Spinal cord (tissue), 10 donors: ENCODE measurements around the gene LDLRAD4. TPM values are rescaled to one million over a fixed set of nuclear protein-coding genes. Genes with fewer than 3 reads are reported as not detected.

Experiments used
- DNase-seq, 6 donors: peaks; one replicate each; pipeline versions ENCODE4 v3.0.0 to v3.0.0-alpha.2; 2013 to 2015; ENCODE audit warnings: low spot score in 6 of 6, low read depth in 4 of 6
- H3K27ac ChIP-seq: one replicate; pipeline ENCODE4 v1.5.1; 2013; ENCODE audit warnings: low read depth, low read length, control low read depth
- H3K27me3 ChIP-seq: one replicate; pipeline ENCODE4 v1.6.1; 2013; ENCODE audit warnings: low read length; ENCODE audit not compliant: control insufficient read depth, insufficient read depth
- H3K36me3 ChIP-seq: one replicate; pipeline ENCODE4 v1.6.1; 2013; ENCODE audit warnings: low read length; ENCODE audit not compliant: control insufficient read depth, insufficient read depth
- H3K4me1 ChIP-seq: one replicate; pipeline ENCODE4 v1.6.1; 2013; ENCODE audit warnings: low read length; ENCODE audit not compliant: control insufficient read depth, insufficient read depth
- H3K4me3 ChIP-seq: one replicate; pipeline ENCODE4 v1.5.1; 2013; ENCODE audit warnings: low read depth, low read length, control low read depth
- H3K9me3 ChIP-seq: one replicate; pipeline ENCODE4 v1.6.1; 2013; ENCODE audit warnings: low read length; ENCODE audit not compliant: control insufficient read depth, insufficient read depth
- WGBS: methylation state at CpG from one replicate; pipeline ENCODE4 v1.1.5; 2013; ENCODE audit warnings: missing lambda C conversion rate; ENCODE audit not compliant: insufficient coverage; 5-methylcytosine and 5-hydroxymethylcytosine counted together
- polyA plus RNA-seq, 2 donors: library from polyadenylated mRNA; unstranded; fragments of 120-200 nt; gene quantifications; one replicate each; pipeline ENCODE4 v1.2.1, GENCODE V29; 2013; ENCODE audit not compliant: insufficient read length in 2 of 2
- total RNA-seq, 2 donors: library from RNA; depleted of rRNA in 1 of 2; stranded (reverse); fragments of 120-200 nt in 1 of 2; fragments of >200 nt in 1 of 2; gene quantifications; one replicate each; pipeline versions ENCODE4 v1.2.3 to v1.2.4, GENCODE V29; 2013 to 2014
- donor health status: healthy.

Gene LDLRAD4
- total and polyA plus RNA-seq, 4 donors: 26.7 to 67.7 (median 38.5) TPM

- DNase-seq: no peak
- Histone ChIP-seq H3K36me3 (no peaks in the 10 kb centered on the region), H3K4me1 (no peaks in the 10 kb centered on the region), H3K9me3 (no peaks in the 10 kb centered on the region), H3K27ac (no peak overlapping the region), H3K27me3 (no peaks in the 10 kb centered on the region), H3K4me3 (no peak overlapping the region)
- WGBS: no CpG with 5 or more reads among the region's 1 CpG
Observed at GRCh38 chr18:13354402-13354801, 135.8 kb downstream of the LDLRAD4 start.

DNA sequence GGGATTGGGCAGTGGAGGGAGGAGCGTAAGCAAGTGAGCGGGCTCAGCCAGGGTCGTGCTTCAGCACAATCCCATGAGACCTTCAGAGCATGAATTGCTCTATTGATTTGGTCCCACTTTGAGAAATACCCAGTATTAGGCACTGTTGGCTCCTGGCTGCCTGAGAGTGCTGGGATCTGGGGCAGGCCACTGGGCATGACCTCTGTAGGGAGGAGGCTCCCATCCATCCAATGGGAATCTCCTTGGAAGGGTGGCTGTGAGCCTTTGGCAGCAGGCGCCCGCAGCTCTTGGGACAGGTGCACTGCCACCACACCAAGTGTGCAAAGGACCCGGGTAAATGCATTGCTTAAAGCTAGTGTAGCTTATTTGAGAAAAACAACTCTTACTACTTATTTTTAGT lies 137.5 kb downstream of the LDLRAD4 start:
- DNase-seq: no peak
- H3K4me1 ChIP-seq: no peaks in the 10 kb centered on the region
- no peak overlapping the region for H3K27ac ChIP-seq
- WGBS: 96% methylated on average over 3 of the region's 6 CpGs
- no peak overlapping the region for H3K4me3 ChIP-seq
- no peaks in the 10 kb centered on the region for H3K9me3 ChIP-seq
- no peaks in the 10 kb centered on the region for H3K27me3 ChIP-seq
- H3K36me3 ChIP-seq: no peaks in the 10 kb centered on the region

DNA sequence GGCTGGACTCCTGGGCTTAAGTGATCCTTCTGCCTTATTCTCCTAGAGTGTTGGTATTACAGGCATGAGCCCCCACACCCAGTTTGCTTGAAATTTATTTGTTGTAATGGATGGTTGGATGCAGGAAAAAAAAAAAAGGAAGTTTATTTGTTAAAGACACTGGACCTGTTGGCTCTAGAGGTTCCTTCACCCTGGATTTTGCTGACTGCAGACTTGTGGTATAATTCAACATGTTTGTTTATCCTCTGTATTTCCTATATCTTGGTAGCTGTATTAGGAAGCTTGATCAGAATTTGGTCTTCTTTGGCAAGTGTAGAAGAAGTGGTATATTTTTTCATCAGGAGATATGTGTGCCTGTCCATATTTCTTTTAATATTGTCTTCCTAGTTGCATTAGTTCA lies 138.7 kb downstream of the LDLRAD4 start:
- no peak for DNase-seq
- no peaks in the 10 kb centered on the region for H3K4me1 ChIP-seq
- no peak overlapping the region for H3K27ac ChIP-seq
- H3K27me3 ChIP-seq: no peaks in the 10 kb centered on the region
- no peaks in the 10 kb centered on the region for H3K9me3 ChIP-seq
- H3K4me3 ChIP-seq: no peak overlapping the region
- H3K36me3 ChIP-seq: no peaks in the 10 kb centered on the region

DNA sequence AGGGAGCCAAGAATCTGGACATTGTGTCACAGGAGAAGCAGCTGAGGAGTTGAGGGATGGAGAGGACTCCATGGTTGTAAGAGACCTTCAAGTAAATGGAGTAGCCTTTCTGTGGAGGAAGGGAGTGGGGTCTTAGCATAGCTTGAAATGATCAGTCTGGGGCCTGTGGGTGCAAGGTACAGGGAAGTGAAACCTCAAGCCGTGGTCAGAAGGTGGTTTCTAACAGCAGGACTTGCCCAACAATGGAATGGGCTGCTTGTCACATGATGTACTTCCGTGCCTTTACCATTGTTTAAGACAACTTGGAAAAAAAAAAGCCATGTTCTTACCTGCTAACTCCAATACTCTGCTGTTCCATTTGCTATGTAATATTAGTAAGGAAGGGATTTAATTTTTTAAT lies 140.7 kb downstream of the LDLRAD4 start:
- Histone ChIP-seq H3K27me3 (no peaks in the 10 kb centered on the region), H3K36me3 (no peaks in the 10 kb centered on the region), H3K4me3 (no peak overlapping the region), H3K9me3 (no peaks in the 10 kb centered on the region), H3K4me1 (no peaks in the 10 kb centered on the region), H3K27ac (no peak overlapping the region)
- 88% methylated on average over 1 of the region's 2 CpGs for WGBS
- no peak for DNase-seq

DNA sequence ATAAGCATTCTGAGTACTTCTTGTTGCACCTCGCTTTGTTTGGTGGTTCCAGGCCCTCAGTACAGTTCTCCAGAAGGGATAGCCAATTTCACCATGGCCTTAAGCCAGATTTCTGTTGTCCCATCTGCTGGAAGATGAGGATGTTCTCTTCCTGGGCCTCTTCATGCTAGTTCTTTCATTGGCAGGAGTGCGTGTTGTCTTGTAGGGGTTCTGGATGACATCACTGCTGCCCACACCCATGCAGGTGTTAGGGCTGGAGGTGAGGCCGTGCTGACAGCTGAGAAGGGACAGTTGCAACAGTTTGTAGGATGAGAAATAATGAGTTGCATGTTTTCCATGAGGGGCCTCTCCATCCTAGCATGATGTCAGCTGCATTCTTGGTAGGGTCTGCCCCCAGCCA lies 142.9 kb downstream of the LDLRAD4 start:
- H3K4me1 ChIP-seq: no peaks in the 10 kb centered on the region
- H3K36me3 ChIP-seq: no peaks in the 10 kb centered on the region
- no peak for DNase-seq
- no peaks in the 10 kb centered on the region for H3K27me3 ChIP-seq
- H3K4me3 ChIP-seq: no peak overlapping the region
- no peak overlapping the region for H3K27ac ChIP-seq
- H3K9me3 ChIP-seq: no peaks in the 10 kb centered on the region
- WGBS: 95% methylated on average over 2 of the region's 3 CpGs

DNA sequence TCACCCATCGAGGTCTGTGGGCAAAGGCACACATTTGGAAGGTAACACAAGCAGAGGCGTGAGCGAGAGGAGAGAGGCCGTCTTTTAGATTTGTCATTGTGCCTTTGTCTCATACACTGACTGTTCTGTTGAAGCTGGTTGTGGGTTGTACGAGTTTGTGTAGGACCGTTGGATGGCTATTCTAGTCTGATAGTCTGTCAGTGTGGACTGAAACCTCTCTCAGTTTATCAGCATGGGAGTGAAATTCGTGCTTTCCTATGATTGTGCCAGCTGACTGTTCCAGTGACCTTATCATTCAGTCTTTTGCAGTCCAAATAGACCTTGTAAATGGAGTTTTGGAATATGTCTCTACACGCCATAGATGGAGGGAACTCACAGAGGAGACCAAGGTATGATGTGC lies 143.5 kb downstream of the LDLRAD4 start:
- Histone ChIP-seq H3K4me1 (peaks cover 2% of the 10 kb centered on the region), H3K27ac (no peak overlapping the region), H3K9me3 (no peaks in the 10 kb centered on the region), H3K27me3 (no peaks in the 10 kb centered on the region), H3K4me3 (no peak overlapping the region), H3K36me3 (no peaks in the 10 kb centered on the region)
- 90% methylated on average over 7 of the region's 8 CpGs for WGBS
- no peak for DNase-seq

GRCh38 chr18:13362607-13363006 lies 144.0 kb downstream of the LDLRAD4 start:
- no peaks in the 10 kb centered on the region for H3K9me3 ChIP-seq
- H3K27ac ChIP-seq: no peak overlapping the region
- DNase-seq: no peak
- peaks cover 7% of the 10 kb centered on the region for H3K4me1 ChIP-seq
- H3K4me3 ChIP-seq: no peak overlapping the region
- H3K36me3 ChIP-seq: peaks cover 4% of the 10 kb centered on the region
- no peaks in the 10 kb centered on the region for H3K27me3 ChIP-seq
- WGBS: 88% methylated on average over 2 of the region's 2 CpGs

GRCh38 chr18:13363359-13363758 lies 144.8 kb downstream of the LDLRAD4 start:
- Histone ChIP-seq H3K9me3 (no peaks in the 10 kb centered on the region), H3K4me1 (peaks cover 7% of the 10 kb centered on the region), H3K27me3 (no peaks in the 10 kb centered on the region), H3K27ac (no peak overlapping the region), H3K36me3 (peaks cover 4% of the 10 kb centered on the region), H3K4me3 (no peak overlapping the region)
- peak in 1 of 6 donors; percentile 66 for DNase-seq
- 55% methylated on average over 4 of the region's 4 CpGs for WGBS

DNA sequence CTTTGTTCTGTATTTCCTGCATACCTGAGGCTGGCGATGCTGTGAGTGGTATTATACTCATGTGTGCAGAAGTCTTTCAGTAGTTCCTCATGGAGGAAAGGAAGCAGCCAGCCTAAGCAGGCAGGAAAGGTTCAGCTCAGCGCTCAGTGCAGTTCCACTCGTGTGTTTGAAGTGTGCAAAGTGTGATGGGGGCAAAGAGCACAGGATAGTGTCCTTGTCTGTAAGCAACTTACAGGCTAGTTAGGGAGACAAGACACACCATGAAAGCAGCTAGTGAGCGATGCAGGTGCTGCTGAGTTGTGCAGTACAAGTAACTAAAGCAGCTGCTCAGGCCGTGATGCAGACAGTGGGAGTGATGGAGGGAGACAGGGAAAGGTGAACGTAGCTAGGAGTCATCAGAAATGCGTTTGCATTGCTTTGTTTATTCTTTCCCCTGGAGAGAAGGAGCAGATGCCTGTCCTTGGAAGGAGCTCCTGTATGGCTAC lies 146.2 kb downstream of the LDLRAD4 start:
- WGBS: 60% methylated on average over 7 of the region's 7 CpGs
- no peak overlapping the region for H3K27ac ChIP-seq
- DNase-seq: no peak
- peaks cover 4% of the 10 kb centered on the region for H3K36me3 ChIP-seq
- peaks cover 15% of the 10 kb centered on the region for H3K4me1 ChIP-seq
- H3K4me3 ChIP-seq: no peak overlapping the region
- no peaks in the 10 kb centered on the region for H3K27me3 ChIP-seq
- no peaks in the 10 kb centered on the region for H3K9me3 ChIP-seq

DNA sequence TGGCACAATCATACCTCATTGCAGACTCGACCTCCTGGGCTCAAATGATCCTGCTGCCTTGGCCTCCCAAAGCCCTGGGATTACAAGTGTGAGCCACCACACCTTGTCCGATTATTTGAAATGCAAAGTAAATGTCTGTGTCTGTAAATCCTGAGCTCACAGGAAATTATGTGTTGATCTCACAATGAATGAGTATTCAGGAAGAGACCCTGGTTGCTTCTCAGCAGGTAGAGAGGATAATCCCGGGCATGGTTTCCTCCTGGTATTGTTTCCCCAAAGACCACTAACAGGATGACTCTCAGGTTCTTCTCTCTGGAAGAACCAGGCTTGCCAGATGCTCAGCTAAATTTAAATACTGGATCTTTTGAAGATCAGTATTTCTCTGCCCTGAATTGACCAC lies 147.6 kb downstream of the LDLRAD4 start:
- Histone ChIP-seq H3K27me3 (no peaks in the 10 kb centered on the region), H3K4me1 (peaks cover 19% of the 10 kb centered on the region), H3K4me3 (no peak overlapping the region), H3K36me3 (peaks cover 4% of the 10 kb centered on the region), H3K27ac (no peak overlapping the region), H3K9me3 (no peaks in the 10 kb centered on the region)
- 90% methylated on average over 3 of the region's 3 CpGs for WGBS
- no peak for DNase-seq
